Renal pelvis (tissue), 4 donors: ENCODE results near the gene BRD9. TPM values are rescaled to one million over a fixed set of nuclear protein-coding genes. Genes with fewer than 3 reads are reported as not detected.
A peak's percentile ranks its signal among the peaks of the same experiment; 100 is the strongest.
"Not testable (repeated sequence)": the region's sequence is repeated elsewhere in the genome, so short reads cannot be mapped to it uniquely, and the experiment has no call there.

Experiments
- DNase-seq: peaks from one replicate; pipeline ENCODE4 v3.0.0-alpha.2; 2013
- polyA plus RNA-seq, 3 donors: library from polyadenylated mRNA; unstranded; fragments of 120-200 nt; gene quantifications; one replicate each; pipeline ENCODE4 v1.2.1, GENCODE V29; 2013; ENCODE audit not compliant: insufficient read length in 3 of 3

BRD9 gene
- polyA plus RNA-seq, 3 donors = 39.3 to 44.0 (median 43.7) TPM

DNA sequence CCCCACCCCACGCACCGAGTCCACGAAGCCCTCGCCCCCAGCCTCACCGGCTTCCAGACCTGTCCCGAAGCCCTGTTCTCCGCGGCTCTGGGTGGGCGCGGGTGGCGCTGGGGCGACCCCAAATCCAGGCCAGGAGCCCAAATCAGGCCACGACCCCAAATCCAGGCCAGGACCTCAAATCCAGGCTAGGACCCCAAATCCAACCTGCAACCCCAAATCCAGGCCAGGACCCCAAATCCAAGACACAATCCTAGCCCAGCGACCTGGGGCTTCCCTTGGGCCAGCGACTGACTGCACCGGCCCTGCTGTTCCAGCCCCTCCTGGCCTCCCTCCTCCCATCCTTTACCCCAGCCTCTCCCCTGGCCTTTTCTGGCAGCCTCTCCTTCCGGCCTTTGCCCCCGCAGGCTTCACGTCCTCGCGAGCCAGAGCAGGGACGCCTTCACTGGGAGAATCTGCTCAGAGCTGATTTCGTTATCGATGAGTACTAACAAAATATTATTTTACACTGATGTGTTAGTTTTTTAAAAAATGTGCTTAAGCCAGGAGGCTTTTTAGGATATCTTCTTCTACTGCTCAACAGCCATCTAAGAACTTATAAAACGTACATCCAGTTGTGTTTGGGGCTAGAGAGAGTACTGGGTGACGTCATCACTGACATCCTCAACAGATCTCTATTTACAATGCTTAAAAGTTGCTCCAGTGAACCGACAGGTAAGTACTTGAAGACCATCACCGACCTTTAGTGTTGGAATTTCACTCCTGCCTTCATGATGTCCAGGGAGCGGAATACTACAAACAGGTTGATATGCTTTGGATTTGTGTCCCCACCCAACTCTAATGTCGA, 34.8 kb upstream of the BRD9 start:
- DNase-seq = no peak

DNA sequence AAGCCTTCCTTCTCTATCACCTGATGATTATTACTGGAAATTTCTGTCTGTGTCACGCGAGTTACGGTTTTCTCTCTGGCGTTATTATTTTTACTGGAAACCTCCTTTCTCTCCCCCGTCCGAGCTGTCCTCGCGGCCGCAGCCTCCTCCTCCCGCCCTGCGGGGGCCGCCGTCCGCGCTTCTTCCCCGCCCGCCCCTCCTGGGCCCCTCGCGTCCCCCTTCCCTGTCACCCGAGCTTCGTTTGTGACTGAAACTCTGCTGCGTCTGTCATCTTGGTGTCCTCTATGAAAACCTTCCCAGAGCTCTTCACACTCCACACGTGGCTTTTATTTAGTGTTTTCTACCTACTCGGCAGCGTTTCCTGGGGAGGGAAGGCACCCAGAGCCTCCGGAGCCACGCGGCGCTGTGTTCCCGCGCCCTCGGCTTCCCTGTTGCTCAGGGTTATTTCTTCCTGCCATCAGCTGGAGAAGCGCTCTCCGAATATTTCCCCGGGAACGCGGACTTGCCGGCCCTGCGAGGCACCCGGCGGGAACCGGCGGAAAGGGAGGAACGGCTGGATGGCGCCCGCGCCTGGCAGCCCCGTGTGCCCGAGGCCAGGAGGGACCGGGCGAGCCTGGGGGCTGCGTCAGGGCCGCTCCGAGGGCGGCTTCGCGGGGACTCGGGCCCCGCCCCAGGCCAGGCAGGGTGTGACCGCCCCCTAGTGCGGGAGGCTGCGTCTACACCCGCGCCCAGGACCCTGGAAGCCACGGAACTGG, 34.0 kb upstream of the BRD9 start:
- peak; percentile 45 for DNase-seq

GRCh38 chr5:923281-923873, 30.8 kb upstream of the BRD9 start:
- DNase-seq = peak; percentile 67

DNA sequence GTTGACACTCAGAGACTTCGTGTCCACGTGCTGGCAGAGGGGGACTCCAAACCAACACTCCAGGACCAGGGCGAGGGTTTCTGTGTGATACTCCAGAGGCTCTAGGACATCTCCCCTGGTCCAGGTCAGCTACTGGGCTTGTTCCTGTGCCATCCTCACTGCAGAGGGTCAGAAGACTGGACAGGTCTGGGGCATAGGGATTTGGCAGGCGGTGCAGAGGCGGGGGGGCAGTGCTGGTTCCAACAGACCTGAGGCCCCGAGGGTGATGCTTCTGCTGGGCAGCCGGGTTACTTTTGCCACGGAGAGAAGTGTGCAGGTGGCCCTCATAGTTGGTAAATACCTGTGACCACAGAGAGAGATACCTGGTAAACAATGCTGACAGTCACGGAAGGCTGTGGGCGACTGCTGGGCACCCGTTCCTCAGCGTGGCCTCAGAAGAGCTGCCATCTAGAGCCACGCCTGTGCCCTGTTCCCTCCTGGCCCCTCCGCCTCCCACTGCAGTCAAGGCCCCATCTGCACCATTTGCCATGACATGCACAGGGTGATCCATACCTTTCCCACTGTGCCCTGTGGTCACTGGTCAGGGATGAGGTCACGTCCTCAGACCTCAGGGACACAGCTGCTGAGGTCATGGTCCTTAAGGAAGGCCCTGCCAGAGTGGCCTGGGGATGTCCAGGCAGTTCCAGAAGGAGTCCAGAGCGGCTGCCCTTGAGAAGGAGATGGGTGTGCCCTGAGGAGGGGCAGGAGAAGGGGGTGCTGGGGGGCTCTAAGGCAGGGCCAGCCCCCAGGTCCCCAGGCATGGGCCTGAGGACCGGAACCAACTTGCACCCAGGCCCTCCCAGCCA, 30.1 kb upstream of the BRD9 start:
- no peak for DNase-seq

- no peak for DNase-seq
Measured at GRCh38 chr5:921456-922435, 29.1 kb upstream of the BRD9 start.

- DNase-seq = no peak
Measured at GRCh38 chr5:920321-920720, 27.7 kb upstream of the BRD9 start.

GRCh38 chr5:919356-920000, 26.9 kb upstream of the BRD9 start:
- DNase-seq = no peak

DNA sequence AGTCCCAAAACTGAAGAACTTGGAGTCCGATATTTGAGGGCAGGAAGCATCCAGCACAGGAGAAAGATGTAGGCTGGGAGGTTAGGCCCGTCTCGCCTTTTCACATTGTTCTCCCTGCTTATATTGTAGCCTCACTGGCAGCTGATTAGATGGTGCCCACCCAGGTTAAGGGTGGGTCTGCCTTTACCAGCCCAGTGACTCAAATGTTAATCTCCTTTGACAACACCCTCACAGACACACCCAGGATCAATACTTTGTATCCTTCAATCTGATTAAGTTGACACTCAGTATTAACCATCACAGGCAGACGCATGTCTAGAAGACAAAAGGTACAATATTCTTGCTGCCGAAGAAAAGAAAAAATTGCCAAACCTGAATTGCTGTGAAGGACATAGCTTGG, 26.1 kb upstream of the BRD9 start:
- DNase-seq = not testable (repeated sequence)

DNA sequence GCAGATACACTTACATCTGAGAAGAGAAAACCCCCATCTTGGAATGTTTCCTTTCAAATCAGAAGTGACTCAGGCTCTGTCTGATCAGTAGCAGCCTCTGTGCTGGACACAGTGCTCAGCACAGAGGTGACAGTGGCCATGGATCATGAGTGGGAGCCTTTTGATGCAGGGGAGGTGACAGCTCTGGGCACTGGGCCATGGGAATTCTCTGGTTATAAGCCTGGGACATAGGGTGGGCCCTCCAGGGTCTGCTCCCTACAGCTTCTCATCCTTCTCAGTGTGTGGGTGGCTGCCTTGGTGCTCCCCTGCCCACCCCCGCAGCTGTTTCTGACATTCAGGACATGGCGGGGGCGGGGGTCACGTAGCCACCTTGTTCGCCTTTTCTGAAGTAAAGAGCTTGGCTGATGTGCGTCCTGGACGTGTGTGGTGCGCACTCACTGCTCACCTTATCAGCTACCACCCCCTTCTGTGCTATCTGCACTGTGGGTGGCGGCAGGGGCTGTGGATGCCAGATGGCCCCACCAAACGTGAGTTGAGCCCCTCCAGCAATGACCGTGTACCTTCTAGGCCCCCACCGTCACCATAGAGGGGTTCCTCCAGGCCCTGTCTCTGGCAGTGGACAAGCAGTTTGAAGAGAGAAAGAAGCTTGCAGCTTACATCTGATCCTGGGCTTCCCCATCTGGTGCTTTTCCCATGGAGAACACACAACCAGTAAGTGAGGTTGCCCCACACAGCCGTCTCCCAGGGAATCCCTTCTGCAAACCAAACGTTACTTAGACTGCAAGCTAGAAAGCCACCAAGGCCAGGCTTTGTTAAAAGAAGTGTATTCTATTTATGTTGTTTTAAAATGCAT, 24.1 kb upstream of the BRD9 start:
- DNase-seq = no peak

DNA sequence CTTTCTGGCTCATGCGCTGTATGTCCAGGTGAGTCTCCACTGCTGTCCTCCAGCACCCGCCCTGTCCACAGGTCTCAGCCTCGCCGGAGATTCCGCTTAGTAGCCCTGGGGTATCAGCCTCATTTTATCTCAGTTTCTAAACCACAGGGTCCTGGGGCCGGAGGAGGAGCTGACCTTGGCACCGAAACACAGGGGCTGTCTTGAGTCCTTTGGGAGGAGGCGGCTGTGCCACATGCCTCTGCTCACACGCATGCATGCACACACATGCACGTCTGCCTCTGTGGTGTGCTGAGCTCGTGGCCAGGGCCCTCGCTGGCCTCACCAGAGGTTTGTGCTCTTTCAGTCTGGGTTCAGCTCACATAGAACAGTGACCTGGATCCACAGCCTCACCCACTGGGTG, 23.3 kb upstream of the BRD9 start:
- DNase-seq = no peak

DNA sequence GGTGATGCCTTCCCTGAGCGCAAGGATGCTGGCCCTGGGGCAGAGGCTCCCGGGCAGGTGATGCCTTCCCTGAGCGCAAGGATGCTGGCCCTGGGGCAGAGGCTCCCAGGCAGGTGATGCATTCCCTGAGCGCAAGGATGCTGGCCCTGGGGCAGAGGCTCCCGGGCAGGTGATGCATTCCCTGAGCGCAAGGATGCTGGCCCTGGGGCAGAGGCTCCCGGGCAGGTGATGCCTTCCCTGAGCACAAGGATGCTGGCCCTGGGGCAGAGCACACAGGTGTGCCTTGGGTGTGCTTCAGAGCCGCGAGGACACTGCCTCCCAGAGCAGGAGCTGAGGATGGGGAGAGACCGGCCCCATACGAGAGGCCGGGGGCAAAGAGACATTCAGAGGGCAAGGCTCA, 22.7 kb upstream of the BRD9 start:
- DNase-seq = not testable (repeated sequence)

DNA sequence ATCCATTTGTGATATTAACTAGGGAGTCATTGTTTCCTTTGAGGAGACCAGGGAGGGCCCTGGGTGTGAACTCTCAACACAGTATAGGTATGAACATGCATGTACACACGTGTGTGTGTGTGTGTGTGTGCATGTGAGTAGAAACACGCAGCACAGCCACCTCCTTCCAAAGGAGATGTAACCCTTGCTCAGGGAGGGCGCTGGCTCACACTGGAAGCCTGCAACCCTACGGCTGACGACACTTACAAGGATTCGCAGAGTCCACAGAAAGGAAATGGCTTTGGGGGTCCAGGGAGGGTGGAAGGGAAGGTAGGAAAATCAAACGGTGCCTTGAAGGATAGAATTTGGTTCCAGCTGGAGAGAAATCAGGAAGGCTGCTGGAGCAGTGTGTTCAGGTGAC, 22.0 kb upstream of the BRD9 start:
- DNase-seq = no peak

GRCh38 chr5:914174-914573, 21.6 kb upstream of the BRD9 start:
- DNase-seq = no peak

GRCh38 chr5:912280-913091, 19.9 kb upstream of the BRD9 start:
- DNase-seq = no peak

DNA sequence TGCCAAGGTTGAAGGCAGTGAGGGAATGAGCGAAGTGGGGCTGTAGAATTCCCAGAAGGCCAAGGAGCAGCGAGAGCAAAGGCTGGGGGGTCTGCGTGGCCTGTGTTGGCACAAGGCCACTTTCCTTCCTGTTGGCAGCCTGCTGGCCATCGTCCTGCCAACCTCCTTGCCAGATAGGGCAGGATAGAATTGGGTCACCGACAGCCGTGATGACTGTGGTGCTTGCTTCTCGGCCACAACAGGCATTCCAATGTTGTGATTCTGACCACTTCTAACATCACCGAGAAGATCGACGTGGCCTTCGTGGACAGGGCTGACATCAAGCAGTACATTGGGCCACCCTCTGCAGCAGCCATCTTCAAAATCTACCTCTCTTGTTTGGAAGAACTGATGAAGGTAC, 19.0 kb upstream of the BRD9 start:
- no peak for DNase-seq

DNA sequence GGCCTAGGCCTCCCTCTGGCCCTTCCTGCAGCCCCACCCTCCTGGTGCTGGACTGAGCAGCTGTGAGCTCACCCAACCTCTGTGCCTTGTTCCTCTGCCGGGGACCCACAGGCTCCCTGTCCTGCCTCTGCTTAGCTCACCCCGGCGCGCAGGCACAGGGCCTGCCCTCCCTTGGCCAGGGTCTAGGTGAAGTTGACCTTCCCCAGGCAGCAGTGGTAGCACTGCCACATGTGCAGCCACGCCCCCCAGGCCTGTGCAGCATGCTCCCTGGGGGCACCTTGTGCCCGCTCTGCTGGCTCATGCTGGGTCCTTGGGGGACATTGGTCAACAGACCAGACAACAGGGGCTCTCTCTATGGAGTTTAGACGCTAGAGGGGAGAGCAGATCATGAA, 18.2 kb upstream of the BRD9 start:
- no peak for DNase-seq

- no peak for DNase-seq
Measured at GRCh38 chr5:909994-910768, 17.6 kb upstream of the BRD9 start.

DNA sequence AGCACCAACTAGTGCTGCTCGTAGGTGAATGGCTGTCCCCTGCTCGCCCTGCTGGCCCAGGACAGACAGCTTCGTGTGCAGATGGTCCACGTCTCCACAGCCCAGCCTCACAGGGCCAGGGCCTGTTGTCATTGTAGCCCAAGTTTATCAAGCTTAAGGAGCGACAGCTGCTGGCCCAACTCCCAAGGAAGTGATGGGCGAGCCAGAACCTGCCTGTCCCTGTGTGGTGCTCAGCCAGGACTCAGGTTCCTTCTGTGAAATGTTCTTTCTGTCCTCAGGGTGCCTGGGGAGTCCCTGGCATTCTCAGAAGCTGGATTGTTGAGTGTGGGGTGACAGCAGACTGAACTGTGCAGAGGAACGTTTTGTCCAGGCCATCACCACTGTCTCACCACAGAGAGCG, 16.5 kb upstream of the BRD9 start:
- no peak for DNase-seq
